SW 1271 (cell line): ENCODE data around the gene SPEM3.
"Not testable (repeated sequence)": the region's sequence is repeated elsewhere in the genome, so short reads cannot be mapped to it uniquely, and the experiment has no call there.

Experiments used
- DNase-seq, 2 experiments: peaks; one replicate each; lab custom pipeline; 2025; lab: John Stamatoyannopoulos, UW

Gene SPEM3

DNA sequence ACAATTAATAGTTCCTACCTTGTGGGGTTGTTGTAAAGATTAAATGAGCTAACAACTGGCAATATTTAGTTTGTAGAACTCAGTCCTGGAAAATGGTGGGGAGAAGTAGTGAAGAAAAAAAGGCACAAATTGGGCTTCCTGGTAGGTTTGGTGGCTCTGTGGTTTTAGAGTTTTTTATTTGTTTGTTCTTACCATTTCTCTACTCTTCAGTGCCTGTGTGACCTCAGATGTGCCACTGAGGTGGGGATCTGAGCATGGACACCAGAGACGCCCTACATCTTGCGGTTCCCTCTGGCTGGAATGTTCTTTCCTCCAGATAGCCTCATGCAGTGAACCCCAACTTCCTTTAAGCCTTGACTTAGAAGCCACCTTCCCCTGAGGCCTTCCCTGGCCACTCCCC is 43.1 kb downstream of the SPEM3 start:
- DNase-seq, result no peak

GRCh38 chr17:7474767-7475166 is 46.1 kb downstream of the SPEM3 start:
- DNase-seq, result not testable (repeated sequence)

GRCh38 chr17:7475764-7476422 is 47.2 kb downstream of the SPEM3 start:
- no peak for DNase-seq

DNA sequence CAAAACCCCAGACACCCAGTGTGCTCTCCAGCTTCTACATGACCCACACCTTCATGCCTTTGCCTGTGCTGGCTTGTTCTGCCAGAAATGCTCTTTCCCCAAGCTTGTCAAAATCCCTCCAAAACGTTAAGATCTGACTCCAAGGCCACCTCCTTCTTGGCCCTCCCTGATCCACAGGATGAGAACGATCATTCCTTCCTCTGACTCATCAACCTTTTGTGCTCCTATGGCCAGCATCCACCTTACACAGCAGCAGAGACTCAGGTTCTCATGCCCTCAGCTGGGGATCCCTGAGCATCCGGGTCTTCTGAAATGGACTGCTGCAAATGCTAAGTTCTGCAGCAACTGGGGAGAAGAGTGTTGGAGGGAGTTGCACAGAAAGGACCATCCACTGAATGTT is 47.8 kb downstream of the SPEM3 start:
- DNase-seq, result peak; percentile 25 to 60

DNA sequence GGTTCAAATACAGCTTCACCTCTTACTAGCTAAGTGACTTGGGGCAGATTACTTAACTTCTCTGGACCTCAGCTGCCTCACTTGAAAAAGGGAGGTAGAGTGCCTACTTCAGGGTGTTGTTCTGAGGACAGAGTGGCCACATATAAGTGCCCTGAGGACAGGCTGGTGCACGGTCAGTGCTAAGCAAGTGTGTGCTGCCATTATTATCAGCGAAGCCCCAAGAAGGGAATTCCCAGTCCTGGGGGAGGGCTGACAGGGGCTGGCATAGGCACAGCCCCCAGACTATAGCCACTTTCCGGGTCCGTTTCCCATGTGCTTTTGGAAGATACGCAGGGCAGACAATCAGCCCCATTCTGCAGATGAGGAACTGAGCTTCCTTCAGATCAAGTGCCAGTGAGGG is 48.3 kb downstream of the SPEM3 start:
- DNase-seq, result no peak

GRCh38 chr17:7477392-7478275 is 49.0 kb downstream of the SPEM3 start:
- DNase-seq, result no peak

DNA sequence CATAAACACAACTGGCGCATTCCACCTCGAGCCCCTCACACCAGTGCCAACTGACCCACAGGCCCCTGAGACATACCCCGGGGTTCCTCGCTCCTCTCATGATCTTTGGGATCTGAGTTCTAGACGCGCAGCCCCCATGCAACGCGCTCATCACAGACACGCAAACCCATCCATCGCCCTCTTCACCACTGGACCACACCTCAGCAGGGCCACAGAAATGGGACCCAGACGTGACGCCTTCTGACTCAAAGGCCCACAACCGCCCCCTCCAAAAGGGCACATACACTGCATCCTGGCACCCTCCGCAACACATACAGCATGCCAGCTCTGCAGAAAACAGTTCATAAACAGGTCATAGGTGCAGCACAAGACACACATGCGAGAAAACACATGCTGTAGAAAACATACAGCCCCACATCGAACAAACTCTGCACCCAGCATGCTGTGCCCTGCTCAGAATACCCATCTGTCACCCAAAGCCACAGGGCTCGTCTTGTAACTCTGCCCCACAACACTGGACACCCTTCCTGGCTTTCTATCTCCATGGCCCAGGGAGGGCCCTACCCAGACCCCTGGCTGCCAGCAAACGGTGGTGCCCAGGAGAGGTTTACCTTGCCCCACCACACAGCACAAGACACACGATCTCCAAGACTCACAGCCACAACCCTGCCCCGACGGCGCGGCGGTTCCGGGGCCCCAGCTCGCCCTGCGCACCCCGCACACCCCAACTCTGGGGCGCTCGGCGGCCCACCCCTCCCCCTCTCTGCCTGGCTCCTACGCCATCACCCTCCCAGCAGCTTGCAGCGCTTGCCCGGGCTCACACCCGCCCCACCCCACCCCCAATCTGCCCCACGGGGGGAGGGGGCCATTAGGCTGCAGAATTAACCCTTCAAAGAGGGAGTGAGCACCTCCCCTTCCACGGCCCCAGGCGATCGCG is 49.9 kb downstream of the SPEM3 start:
- no peak for DNase-seq

- DNase-seq, result peak in 1 of 2 experiments; percentile 15
These were observed 50.8 kb downstream of the SPEM3 start, which contains the start of gene ZBTB4 for GRCh38 chr17:7479213-7480088. ZBTB4 (minus strand) TSS chr17:7479631; CDS start chr17:7466801, 12,830 bp downstream.

DNA sequence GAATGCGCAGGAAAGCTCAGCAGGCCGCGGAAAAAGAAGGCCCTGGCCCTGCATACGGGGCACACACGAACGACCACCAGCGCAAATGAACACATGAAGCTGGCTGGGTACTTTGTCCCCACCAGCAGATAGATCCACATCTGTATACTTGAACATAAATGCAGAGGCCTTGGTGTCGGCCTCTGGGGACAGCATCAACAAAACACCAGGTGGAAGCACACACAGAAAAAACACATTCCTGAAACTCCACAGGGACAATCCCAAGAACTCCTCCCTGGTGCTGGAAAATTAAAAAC is 51.4 kb downstream of the SPEM3 start:
- no peak for DNase-seq

GRCh38 chr17:7481275-7481674 is 52.6 kb downstream of the SPEM3 start, which contains the start of gene SLC35G6:
SLC35G6 (plus strand) TSS chr17:7481446; CDS start chr17:7481517, 71 bp downstream.
- DNase-seq, result not testable (repeated sequence)

GRCh38 chr17:7481842-7482741 is 53.4 kb downstream of the SPEM3 start:
- not testable (repeated sequence) for DNase-seq
